Neutrophil (primary cell): ENCODE data around the gene CRYBA1.
"Not testable (repeated sequence)": the region's sequence is repeated elsewhere in the genome, so short reads cannot be mapped to it uniquely, and the experiment has no call there.

ENCODE experiments used
- H3K27ac ChIP-seq: fragments of 200-600 bp; sonication (generic); 2 replicates; pipeline ENCODE4 v1.5.1; 2016; ENCODE audit warnings: mild to moderate bottlenecking, moderate library complexity
- H3K27me3 ChIP-seq: fragments of 200-600 bp; sonication (generic); 2 replicates; pipeline ENCODE4 v1.6.0; 2016; ENCODE audit warnings: mild to moderate bottlenecking
- H3K36me3 ChIP-seq: fragments of 200-600 bp; sonication (generic); 2 replicates; pipeline ENCODE4 v1.5.1; 2017
- H3K4me1 ChIP-seq, 2 experiments: fragments of 200-600 bp in 1 of 2; sonication (generic) in 1 of 2; 1 replicate in 1 of 2; 2 replicates in 1 of 2; pipeline versions ENCODE4 v1.5.1 to v1.6.1; 2013 to 2016; ENCODE audit warnings: low read depth in 1 of 2, low read length in 1 of 2, mild to moderate bottlenecking in 1 of 2, moderate library complexity in 1 of 2; ENCODE audit not compliant: control insufficient read depth in 1 of 2, insufficient read depth in 1 of 2
- H3K4me3 ChIP-seq, 2 experiments: fragments of 200-600 bp in 1 of 2; sonication (generic) in 1 of 2; 1 replicate in 1 of 2; 2 replicates in 1 of 2; pipeline ENCODE4 v1.5.1; 2013 to 2016; ENCODE audit warnings: low read depth in 1 of 2, low read length in 1 of 2, mild to moderate bottlenecking in 1 of 2, moderate library complexity in 1 of 2
- H3K9me3 ChIP-seq: fragments of 200-600 bp; sonication (generic); 2 replicates; pipeline ENCODE4 v1.5.1; 2016
- CTCF ChIP-seq: fragments of 200-600 bp; sonication (generic); IDR thresholded peaks from 2 replicates; pipeline ENCODE4 v1.5.1; 2016; ENCODE audit warnings: antibody characterized with exemption

CRYBA1 gene

GRCh38 chr17:29215174-29215573 is 31.5 kb upstream of the CRYBA1 start:
- Histone ChIP-seq H3K4me1 (peaks cover 0 to 3% of the 10 kb centered on the region in 2 experiments), H3K9me3 (no peaks in the 10 kb centered on the region), H3K4me3 (no peak overlapping the region), H3K27me3 (peaks cover 5% of the 10 kb centered on the region), H3K36me3 (no peaks in the 10 kb centered on the region), H3K27ac (no peak overlapping the region)
- no peak for TF ChIP-seq CTCF

DNA sequence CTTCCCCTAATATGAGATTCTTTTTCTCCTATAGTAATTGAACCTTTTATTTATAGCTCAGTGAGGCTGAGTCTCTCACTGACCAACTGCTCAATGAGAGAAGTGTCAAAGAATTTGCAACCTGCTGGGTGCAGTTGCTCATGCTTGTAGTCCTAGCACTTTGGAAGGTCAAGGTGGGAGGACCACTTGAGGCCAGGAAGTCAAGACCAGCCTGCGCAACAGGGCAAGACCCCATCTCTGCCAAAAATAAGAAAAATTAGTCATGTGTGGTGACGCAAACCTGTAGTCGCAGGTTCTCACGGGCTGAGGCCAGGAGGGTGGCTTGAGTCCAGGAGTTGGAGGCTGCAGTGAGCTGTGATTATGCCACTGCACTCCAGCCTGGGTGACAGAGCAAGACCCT is 30.9 kb upstream of the CRYBA1 start:
- Histone ChIP-seq H3K36me3 (no peaks in the 10 kb centered on the region), H3K4me3 (no peak overlapping the region), H3K27me3 (peaks cover 5% of the 10 kb centered on the region), H3K27ac (no peak overlapping the region), H3K9me3 (no peaks in the 10 kb centered on the region), H3K4me1 (peaks cover 0 to 3% of the 10 kb centered on the region in 2 experiments)
- TF ChIP-seq CTCF: no peak

- no peaks in the 10 kb centered on the region for H3K9me3 ChIP-seq
- H3K4me1 ChIP-seq: peaks cover 0 to 3% of the 10 kb centered on the region in 2 experiments
- no peak overlapping the region for H3K4me3 ChIP-seq
- H3K27me3 ChIP-seq: peaks cover 5% of the 10 kb centered on the region
- TF ChIP-seq CTCF: no peak
- no peak overlapping the region for H3K27ac ChIP-seq
- no peaks in the 10 kb centered on the region for H3K36me3 ChIP-seq
Measured at GRCh38 chr17:29216181-29216580, 30.5 kb upstream of the CRYBA1 start.

- Histone ChIP-seq H3K4me1 (peaks cover 0 to 3% of the 10 kb centered on the region in 2 experiments), H3K4me3 (no peak overlapping the region), H3K9me3 (no peaks in the 10 kb centered on the region), H3K27ac (no peak overlapping the region), H3K36me3 (no peaks in the 10 kb centered on the region), H3K27me3 (peaks cover 5% of the 10 kb centered on the region)
- TF ChIP-seq CTCF: no peak
Measured at GRCh38 chr17:29216856-29217255, 29.8 kb upstream of the CRYBA1 start.

DNA sequence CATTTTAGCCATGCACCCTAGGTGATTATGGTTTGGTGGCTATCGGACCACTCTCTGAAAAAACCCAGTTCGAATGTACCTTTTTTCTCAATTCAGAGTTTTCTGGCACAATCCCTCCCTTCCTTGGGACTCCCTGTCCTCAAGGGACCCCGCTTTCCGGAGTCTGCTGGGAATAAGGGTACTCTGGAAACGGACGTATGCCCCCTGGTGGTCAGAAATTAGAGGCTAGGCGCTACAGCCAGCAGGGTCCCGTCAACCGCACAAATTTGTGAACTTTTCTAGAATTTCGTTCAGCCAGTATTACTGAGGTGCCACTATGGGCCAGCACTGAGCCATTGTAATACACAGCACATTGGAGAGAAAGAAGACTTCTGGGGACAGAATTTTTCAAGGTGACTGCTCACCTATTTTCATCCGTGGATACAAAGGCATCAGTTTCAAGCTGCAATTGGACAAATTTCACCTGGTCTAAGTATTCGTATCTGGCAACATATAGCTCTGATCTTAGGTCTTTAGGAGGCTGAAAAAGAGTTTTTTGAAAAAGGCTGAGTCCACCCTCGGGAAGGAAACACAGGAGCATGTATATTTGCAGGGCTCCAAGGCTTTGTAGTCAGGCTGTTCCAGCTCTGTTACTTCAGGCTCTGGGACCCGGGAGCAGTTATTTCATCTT is 27.1 kb upstream of the CRYBA1 start:
- peaks cover 5% of the 10 kb centered on the region for H3K27me3 ChIP-seq
- no peak overlapping the region for H3K27ac ChIP-seq
- no peak overlapping the region for H3K4me3 ChIP-seq
- peaks cover 0 to 3% of the 10 kb centered on the region in 2 experiments for H3K4me1 ChIP-seq
- no peaks in the 10 kb centered on the region for H3K9me3 ChIP-seq
- peak; percentile 78 for TF ChIP-seq CTCF
- no peaks in the 10 kb centered on the region for H3K36me3 ChIP-seq

DNA sequence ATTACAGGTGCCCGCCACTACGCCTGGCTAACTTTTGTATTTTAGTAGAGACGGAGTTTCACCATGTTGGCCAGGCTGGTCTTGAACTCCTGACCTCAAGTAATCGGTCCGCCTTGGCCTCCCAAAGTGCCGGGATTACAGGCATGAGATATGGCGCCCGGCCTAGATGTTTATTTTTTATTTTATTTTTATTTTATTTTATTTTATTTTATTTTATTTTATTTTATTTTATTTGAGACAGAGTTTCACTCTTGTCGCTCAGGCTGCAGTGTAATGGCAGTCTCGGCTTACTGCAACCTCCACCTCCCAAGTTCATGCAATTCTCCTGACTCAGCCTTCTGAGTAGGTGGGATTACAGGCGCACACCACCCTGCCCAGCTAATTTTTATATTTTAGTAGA is 25.3 kb upstream of the CRYBA1 start:
- not testable (repeated sequence) for H3K27me3 ChIP-seq, H3K36me3 ChIP-seq, H3K27ac ChIP-seq, H3K4me1 ChIP-seq, H3K9me3 ChIP-seq, H3K4me3 ChIP-seq
